IPS-15b (cell line): ENCODE results near the gene SLC6A1.

ENCODE experiments used
- H3K27me3 ChIP-seq: one replicate; pipeline ENCODE4 v1.6.1; 2013; ENCODE audit warnings: low read length; ENCODE audit not compliant: control insufficient read depth, insufficient read depth
- H3K36me3 ChIP-seq: one replicate; pipeline ENCODE4 v1.6.1; 2013; ENCODE audit warnings: low read length; ENCODE audit not compliant: control insufficient read depth, insufficient read depth
- H3K4me1 ChIP-seq: one replicate; pipeline ENCODE4 v1.6.1; 2013; ENCODE audit warnings: mild to moderate bottlenecking, low read length; ENCODE audit not compliant: control insufficient read depth, insufficient read depth
- H3K4me3 ChIP-seq: one replicate; pipeline ENCODE4 v1.5.1; 2013; ENCODE audit warnings: low read depth, low read length
- H3K9ac ChIP-seq: one replicate; pipeline ENCODE4 v1.6.1; 2013; ENCODE audit warnings: low read depth, mild to moderate bottlenecking, low read length
- H3K9me3 ChIP-seq: one replicate; pipeline ENCODE4 v1.6.1; 2013; ENCODE audit warnings: mild to moderate bottlenecking, low read length; ENCODE audit not compliant: control insufficient read depth, insufficient read depth

The SLC6A1 gene

GRCh38 chr3:11010426-11011165 lies 18.0 kb downstream of the SLC6A1 start:
- no peaks in the 10 kb centered on the region for H3K9me3 ChIP-seq
- H3K27me3 ChIP-seq: peaks cover 2% of the 10 kb centered on the region
- no peaks in the 10 kb centered on the region for H3K4me1 ChIP-seq
- H3K4me3 ChIP-seq: no peak overlapping the region
- no peak overlapping the region for H3K9ac ChIP-seq
- H3K36me3 ChIP-seq: no peaks in the 10 kb centered on the region

DNA sequence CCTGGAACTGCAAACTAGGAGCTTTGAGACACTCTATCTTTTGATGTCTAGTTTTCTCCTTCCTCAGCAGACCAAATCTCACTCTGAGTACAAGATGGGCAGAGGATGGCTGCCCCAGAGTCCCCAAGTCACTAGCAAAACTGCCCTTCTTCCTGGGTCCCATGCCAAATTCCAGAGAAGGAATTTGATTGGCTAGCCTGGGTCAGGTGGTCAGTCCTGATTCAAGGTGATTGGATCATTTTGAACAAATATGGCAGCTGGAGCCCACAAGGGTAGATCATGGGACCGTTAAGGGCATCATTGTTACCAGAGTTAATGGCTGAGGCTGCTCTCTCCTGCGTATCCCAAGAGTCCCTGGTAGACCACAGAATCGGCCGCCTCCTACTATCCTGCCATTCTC lies 21.7 kb downstream of the SLC6A1 start:
- Histone ChIP-seq H3K4me1 (no peaks in the 10 kb centered on the region), H3K9ac (no peak overlapping the region), H3K27me3 (no peaks in the 10 kb centered on the region), H3K9me3 (no peaks in the 10 kb centered on the region), H3K36me3 (no peaks in the 10 kb centered on the region), H3K4me3 (no peak overlapping the region)

- no peaks in the 10 kb centered on the region for H3K4me1 ChIP-seq
- H3K36me3 ChIP-seq: no peaks in the 10 kb centered on the region
- H3K9ac ChIP-seq: no peak overlapping the region
- no peaks in the 10 kb centered on the region for H3K9me3 ChIP-seq
- no peaks in the 10 kb centered on the region for H3K27me3 ChIP-seq
- no peak overlapping the region for H3K4me3 ChIP-seq
These were observed 22.2 kb downstream of the SLC6A1 start for GRCh38 chr3:11014752-11015151.

DNA sequence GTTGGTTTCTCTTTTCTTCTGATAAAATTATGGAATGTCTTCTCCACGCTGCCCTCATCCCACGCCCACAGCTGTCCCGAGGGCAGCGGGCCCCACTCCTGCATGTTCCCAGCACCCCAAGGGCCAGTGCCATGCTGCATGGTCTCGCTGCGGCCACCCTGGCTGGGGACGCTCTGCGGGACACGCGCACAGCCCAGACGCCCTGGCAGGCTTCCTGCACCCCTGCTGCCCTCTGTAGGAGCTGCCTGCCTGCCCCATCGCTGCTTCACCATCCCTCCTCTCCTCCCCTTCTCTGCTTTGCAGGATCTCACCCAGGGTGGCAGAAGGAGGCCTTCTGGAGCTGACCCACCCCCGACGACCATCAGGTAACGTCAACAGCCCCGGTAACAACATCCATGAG lies 22.8 kb downstream of the SLC6A1 start:
- no peaks in the 10 kb centered on the region for H3K9me3 ChIP-seq
- no peak overlapping the region for H3K4me3 ChIP-seq
- H3K27me3 ChIP-seq: no peaks in the 10 kb centered on the region
- H3K4me1 ChIP-seq: no peaks in the 10 kb centered on the region
- no peak overlapping the region for H3K9ac ChIP-seq
- H3K36me3 ChIP-seq: no peaks in the 10 kb centered on the region

DNA sequence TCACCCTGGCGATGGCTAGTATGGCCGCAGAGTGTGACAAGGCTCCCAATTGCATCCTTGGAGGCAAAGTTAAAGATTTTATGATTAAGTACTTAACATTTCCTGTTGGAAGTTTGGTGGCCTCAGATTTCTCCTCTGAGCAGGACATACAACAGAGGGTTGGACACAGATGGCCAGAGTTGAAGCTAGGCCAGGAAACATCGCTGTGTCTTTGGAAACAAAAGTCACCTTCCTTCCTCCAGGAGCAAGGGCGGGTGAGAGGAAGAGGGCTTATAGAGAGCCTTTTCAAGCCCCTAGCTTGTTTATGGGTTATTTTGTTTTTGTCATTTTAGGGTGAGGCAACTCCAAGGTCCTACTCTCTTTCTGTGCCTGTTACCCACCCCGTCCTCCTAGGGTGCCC lies 24.2 kb downstream of the SLC6A1 start:
- H3K4me1 ChIP-seq: no peaks in the 10 kb centered on the region
- no peaks in the 10 kb centered on the region for H3K36me3 ChIP-seq
- no peaks in the 10 kb centered on the region for H3K9me3 ChIP-seq
- no peaks in the 10 kb centered on the region for H3K27me3 ChIP-seq
- no peak overlapping the region for H3K4me3 ChIP-seq
- no peak overlapping the region for H3K9ac ChIP-seq

DNA sequence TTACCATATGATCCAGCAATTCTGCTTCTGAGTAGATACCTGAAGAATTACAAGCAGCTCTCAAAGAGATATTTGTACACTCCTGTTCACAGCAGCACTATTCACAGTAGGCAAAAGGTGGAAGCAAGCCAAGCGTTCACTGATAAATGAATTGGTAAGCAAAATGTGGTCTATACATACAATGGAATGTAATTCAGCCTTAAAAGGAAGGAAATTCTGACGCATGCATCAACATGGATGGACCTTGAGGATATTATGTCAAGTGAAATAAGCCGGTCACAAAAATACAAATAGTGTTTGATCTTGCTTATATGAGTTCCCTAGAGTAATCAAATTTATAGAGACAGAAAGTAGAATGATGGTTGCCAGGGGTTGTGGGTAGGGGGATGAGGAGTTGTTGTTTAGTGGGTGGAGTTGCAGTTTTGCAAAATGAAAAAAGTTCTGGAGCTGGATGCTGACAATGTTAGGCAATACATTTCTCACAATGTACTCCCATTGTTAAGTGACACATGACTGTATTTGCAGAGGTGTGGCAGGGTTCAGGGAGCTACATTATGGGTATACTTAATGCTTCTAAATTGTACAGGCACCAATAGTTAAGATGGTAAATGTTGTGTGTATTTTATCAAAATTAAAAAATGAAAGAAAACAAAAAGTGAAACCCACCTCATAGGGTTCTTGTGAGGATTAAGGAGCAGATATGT lies 26.7 kb downstream of the SLC6A1 start:
- Histone ChIP-seq H3K27me3 (no peaks in the 10 kb centered on the region), H3K9ac (no peak overlapping the region)

GRCh38 chr3:11020764-11021163 lies 28.2 kb downstream of the SLC6A1 start:
- Histone ChIP-seq H3K4me1 (no peaks in the 10 kb centered on the region), H3K36me3 (no peaks in the 10 kb centered on the region), H3K27me3 (no peaks in the 10 kb centered on the region)

More for the DNA sequence above, 26.7 kb downstream of the SLC6A1 start:
- no peaks in the 10 kb centered on the region for H3K4me1 ChIP-seq
- H3K36me3 ChIP-seq: no peaks in the 10 kb centered on the region
- H3K9me3 ChIP-seq: no peaks in the 10 kb centered on the region
- H3K4me3 ChIP-seq: no peak overlapping the region

GRCh38 chr3:11021611-11022011 lies 29.1 kb downstream of the SLC6A1 start:
- peaks cover 3% of the 10 kb centered on the region for H3K36me3 ChIP-seq
- no peaks in the 10 kb centered on the region for H3K9me3 ChIP-seq
- H3K4me1 ChIP-seq: no peaks in the 10 kb centered on the region
- H3K4me3 ChIP-seq: no peak overlapping the region
- H3K27me3 ChIP-seq: no peaks in the 10 kb centered on the region
- no peak overlapping the region for H3K9ac ChIP-seq

More at GRCh38 chr3:11020764-11021163, 28.2 kb downstream of the SLC6A1 start:
- Histone ChIP-seq H3K4me3 (no peak overlapping the region), H3K9me3 (no peaks in the 10 kb centered on the region), H3K9ac (no peak overlapping the region)

- no peaks in the 10 kb centered on the region for H3K9me3 ChIP-seq
- peaks cover 3% of the 10 kb centered on the region for H3K36me3 ChIP-seq
- no peak overlapping the region for H3K9ac ChIP-seq
- H3K27me3 ChIP-seq: no peaks in the 10 kb centered on the region
- no peak overlapping the region for H3K4me3 ChIP-seq
- H3K4me1 ChIP-seq: no peaks in the 10 kb centered on the region
These were observed 29.6 kb downstream of the SLC6A1 start for GRCh38 chr3:11022115-11022514.

- H3K9ac ChIP-seq: no peak overlapping the region
- H3K9me3 ChIP-seq: peaks cover 3% of the 10 kb centered on the region
- H3K4me1 ChIP-seq: no peaks in the 10 kb centered on the region
- no peaks in the 10 kb centered on the region for H3K27me3 ChIP-seq
- no peak overlapping the region for H3K4me3 ChIP-seq
- peaks cover 3% of the 10 kb centered on the region for H3K36me3 ChIP-seq
These were observed 31.6 kb downstream of the SLC6A1 start for GRCh38 chr3:11024181-11024580.

DNA sequence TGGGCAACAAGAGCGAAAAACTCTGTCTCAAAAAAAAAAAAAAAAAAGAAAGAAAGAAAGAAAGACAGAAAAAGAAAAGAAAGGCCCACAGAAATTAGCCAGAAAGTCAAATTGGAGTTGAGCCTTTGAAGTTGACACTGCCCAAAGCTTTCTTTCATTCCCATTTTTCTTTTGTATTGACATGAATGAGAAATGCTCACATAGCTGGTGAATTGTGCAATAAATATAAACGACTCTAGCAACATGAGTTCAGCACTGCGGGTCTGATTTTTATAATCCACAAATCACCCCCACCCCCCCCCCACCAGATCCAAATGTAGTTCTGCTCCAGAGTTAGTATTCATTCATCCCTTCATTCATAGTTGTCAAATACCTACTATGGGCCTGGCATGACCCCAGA lies 37.4 kb downstream of the SLC6A1 start:
- peaks cover 3% of the 10 kb centered on the region for H3K36me3 ChIP-seq
- H3K4me3 ChIP-seq: no peak overlapping the region
- H3K27me3 ChIP-seq: no peaks in the 10 kb centered on the region
- H3K9ac ChIP-seq: no peak overlapping the region
- peaks cover 3% of the 10 kb centered on the region for H3K9me3 ChIP-seq
- no peaks in the 10 kb centered on the region for H3K4me1 ChIP-seq

DNA sequence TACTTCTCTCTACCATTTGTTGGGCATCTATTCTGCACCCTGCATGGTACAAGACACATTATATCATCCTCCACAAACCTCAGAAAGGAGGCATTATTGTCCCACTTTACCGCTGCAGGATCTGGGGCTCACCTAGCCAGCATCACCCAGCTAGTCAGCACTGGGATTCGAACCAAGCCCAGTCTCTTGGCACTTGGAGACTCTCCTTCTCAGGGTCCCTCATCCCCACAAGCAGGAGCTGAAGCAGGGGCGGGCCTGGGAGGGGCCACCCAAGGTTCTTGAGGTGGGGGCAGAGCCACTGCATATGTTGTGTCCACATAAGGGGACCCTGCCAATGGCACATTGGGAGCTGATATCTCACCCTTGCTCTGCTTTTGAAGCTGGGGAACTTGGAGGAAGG lies 41.3 kb downstream of the SLC6A1 start:
- H3K27me3 ChIP-seq: no peaks in the 10 kb centered on the region

More for the DNA sequence above, 41.3 kb downstream of the SLC6A1 start:
- Histone ChIP-seq H3K9me3 (no peaks in the 10 kb centered on the region), H3K4me1 (no peaks in the 10 kb centered on the region), H3K4me3 (no peak overlapping the region), H3K36me3 (no peaks in the 10 kb centered on the region), H3K9ac (no peak overlapping the region)
